ENCODE measurements around the gene CA9.
"Not testable (repeated sequence)": the region's sequence is repeated elsewhere in the genome, so short reads cannot be mapped to it uniquely, and the experiment has no call there.

CA9 gene

GRCh38 chr9:35640431-35640830 lies 33.3 kb upstream of the CA9 start:
- not testable (repeated sequence) for H3K27me3 ChIP-seq (ENCODE audit: insufficient read depth, low read length, poor library complexity); H4K5ac ChIP-seq (ENCODE audit: low read length); H2BK5ac ChIP-seq (ENCODE audit: low read length); H3K36me3 ChIP-seq (ENCODE audit: control insufficient read depth, insufficient read depth, low read length); H2BK15ac ChIP-seq (replicated peaks; ENCODE audit: low read depth); H3K4me1 ChIP-seq (ENCODE audit: control insufficient read depth, low read depth, low read length); H2BK120ac ChIP-seq (ENCODE audit: low read depth, low read length); H3K9ac ChIP-seq (ENCODE audit: low read length); H3K79me1 ChIP-seq (ENCODE audit: low read length); H3K56ac ChIP-seq (ENCODE audit: low read length); H3K4me3 ChIP-seq (ENCODE audit: low read length); H3K4ac ChIP-seq (ENCODE audit: low read depth, low read length); DNase-seq; H3K4me2 ChIP-seq (ENCODE audit: low read length); H4K8ac ChIP-seq (ENCODE audit: low read depth, low read length); H3K27ac ChIP-seq (ENCODE audit: low read depth, low read length); H3K18ac ChIP-seq (ENCODE audit: low read length); H2AK5ac ChIP-seq (ENCODE audit: low read length); H3K23ac ChIP-seq (ENCODE audit: low read length); H3K79me2 ChIP-seq (ENCODE audit: control insufficient read depth, insufficient read depth, low read length)
- no CpG with 5 or more reads among the region's 15 CpGs for WGBS (ENCODE audit: extremely low coverage, insufficient coverage, low lambda C conversion rate)

GRCh38 chr9:35641478-35641877 lies 32.2 kb upstream of the CA9 start:
- not testable (repeated sequence) for H3K4me2 ChIP-seq (ENCODE audit: low read length); H3K79me1 ChIP-seq (ENCODE audit: low read length); H2BK120ac ChIP-seq (ENCODE audit: low read depth, low read length); H4K8ac ChIP-seq (ENCODE audit: low read depth, low read length); H3K56ac ChIP-seq (ENCODE audit: low read length); H3K4me3 ChIP-seq (ENCODE audit: low read length); H2AK5ac ChIP-seq (ENCODE audit: low read length); H3K9ac ChIP-seq (ENCODE audit: low read length); H3K36me3 ChIP-seq (ENCODE audit: control insufficient read depth, insufficient read depth, low read length); H3K79me2 ChIP-seq (ENCODE audit: control insufficient read depth, insufficient read depth, low read length); H3K4me1 ChIP-seq (ENCODE audit: control insufficient read depth, low read depth, low read length); H3K4ac ChIP-seq (ENCODE audit: low read depth, low read length); H3K18ac ChIP-seq (ENCODE audit: low read length); H3K27ac ChIP-seq (ENCODE audit: low read depth, low read length); H4K5ac ChIP-seq (ENCODE audit: low read length); H2BK5ac ChIP-seq (ENCODE audit: low read length); H3K23ac ChIP-seq (ENCODE audit: low read length); H2BK15ac ChIP-seq (replicated peaks; ENCODE audit: low read depth); DNase-seq; H3K27me3 ChIP-seq (ENCODE audit: insufficient read depth, low read length, poor library complexity)
- no CpG with 5 or more reads among the region's 3 CpGs for WGBS (ENCODE audit: extremely low coverage, insufficient coverage, low lambda C conversion rate)

- Histone ChIP-seq H3K4me1 (ENCODE audit: control insufficient read depth, low read depth, low read length) (no peaks in the 10 kb centered on the region), H3K4me2 (ENCODE audit: low read length) (no peak overlapping the region), H4K5ac (ENCODE audit: low read length) (no peak overlapping the region), H3K56ac (ENCODE audit: low read length) (no peak overlapping the region), H2AK5ac (ENCODE audit: low read length) (no peak overlapping the region), H2BK120ac (ENCODE audit: low read depth, low read length) (no peak overlapping the region), H3K27me3 (ENCODE audit: insufficient read depth, low read length, poor library complexity) (no peaks in the 10 kb centered on the region), H3K27ac (ENCODE audit: low read depth, low read length) (no peak overlapping the region), H3K9ac (ENCODE audit: low read length) (no peak overlapping the region), H4K8ac (ENCODE audit: low read depth, low read length) (no peak overlapping the region), H3K4ac (ENCODE audit: low read depth, low read length) (no peak overlapping the region), H3K79me1 (ENCODE audit: low read length) (no peaks in the 10 kb centered on the region), H2BK5ac (ENCODE audit: low read length) (no peak overlapping the region), H3K4me3 (ENCODE audit: low read length) (no peak overlapping the region), H3K79me2 (ENCODE audit: control insufficient read depth, insufficient read depth, low read length) (no peaks in the 10 kb centered on the region), H3K36me3 (ENCODE audit: control insufficient read depth, insufficient read depth, low read length) (no peaks in the 10 kb centered on the region), H3K23ac (ENCODE audit: low read length) (no peak overlapping the region), H3K18ac (ENCODE audit: low read length) (no peak overlapping the region), H2BK15ac (replicated peaks; ENCODE audit: low read depth) (no peak overlapping the region)
- WGBS (ENCODE audit: extremely low coverage, insufficient coverage, low lambda C conversion rate): no CpG with 5 or more reads among the region's 12 CpGs
- no peak for DNase-seq
Measured at GRCh38 chr9:35643046-35643445, 30.7 kb upstream of the CA9 start.

- not testable (repeated sequence) for H2BK5ac ChIP-seq (ENCODE audit: low read length); H3K4me3 ChIP-seq (ENCODE audit: low read length); H4K5ac ChIP-seq (ENCODE audit: low read length); H2AK5ac ChIP-seq (ENCODE audit: low read length); H3K23ac ChIP-seq (ENCODE audit: low read length); H3K27me3 ChIP-seq (ENCODE audit: insufficient read depth, low read length, poor library complexity); H3K36me3 ChIP-seq (ENCODE audit: control insufficient read depth, insufficient read depth, low read length); H4K8ac ChIP-seq (ENCODE audit: low read depth, low read length); H3K79me1 ChIP-seq (ENCODE audit: low read length); H2BK15ac ChIP-seq (replicated peaks; ENCODE audit: low read depth); H3K4ac ChIP-seq (ENCODE audit: low read depth, low read length); H3K4me1 ChIP-seq (ENCODE audit: control insufficient read depth, low read depth, low read length); H3K79me2 ChIP-seq (ENCODE audit: control insufficient read depth, insufficient read depth, low read length); H2BK120ac ChIP-seq (ENCODE audit: low read depth, low read length); DNase-seq
- Histone ChIP-seq H3K4me2 (ENCODE audit: low read length) (peak overlapping the region; percentile 42), H3K27ac (ENCODE audit: low read depth, low read length) (peak overlapping the region; percentile 72), H3K9ac (ENCODE audit: low read length) (peak overlapping the region; percentile 70), H3K56ac (ENCODE audit: low read length) (peak overlapping the region; percentile 92), H3K18ac (ENCODE audit: low read length) (peak overlapping the region; percentile 52)
- no CpG with 5 or more reads among the region's 10 CpGs for WGBS (ENCODE audit: extremely low coverage, insufficient coverage, low lambda C conversion rate)
Measured at GRCh38 chr9:35645736-35646135, 28.0 kb upstream of the CA9 start.

- Histone ChIP-seq H3K4me1 (ENCODE audit: control insufficient read depth, low read depth, low read length) (no peaks in the 10 kb centered on the region), H3K56ac (ENCODE audit: low read length) (peak overlapping the region; percentile 92), H3K27ac (ENCODE audit: low read depth, low read length) (peak overlapping the region; percentile 72), H3K4me2 (ENCODE audit: low read length) (peak overlapping the region; percentile 42), H2AK5ac (ENCODE audit: low read length) (no peak overlapping the region), H3K79me2 (ENCODE audit: control insufficient read depth, insufficient read depth, low read length) (no peaks in the 10 kb centered on the region), H3K4ac (ENCODE audit: low read depth, low read length) (no peak overlapping the region), H3K36me3 (ENCODE audit: control insufficient read depth, insufficient read depth, low read length) (no peaks in the 10 kb centered on the region), H3K79me1 (ENCODE audit: low read length) (no peaks in the 10 kb centered on the region), H3K9ac (ENCODE audit: low read length) (peak overlapping the region; percentile 70), H4K5ac (ENCODE audit: low read length) (no peak overlapping the region), H2BK120ac (ENCODE audit: low read depth, low read length) (no peak overlapping the region), H4K8ac (ENCODE audit: low read depth, low read length) (no peak overlapping the region), H3K4me3 (ENCODE audit: low read length) (peak overlapping the region; percentile 85), H3K27me3 (ENCODE audit: insufficient read depth, low read length, poor library complexity) (no peaks in the 10 kb centered on the region), H3K18ac (ENCODE audit: low read length) (peak overlapping the region; percentile 52), H2BK5ac (ENCODE audit: low read length) (no peak overlapping the region), H3K23ac (ENCODE audit: low read length) (no peak overlapping the region), H2BK15ac (replicated peaks; ENCODE audit: low read depth) (no peak overlapping the region)
- peak; percentile 92 for DNase-seq
- WGBS (ENCODE audit: extremely low coverage, insufficient coverage, low lambda C conversion rate): no CpG with 5 or more reads among the region's 11 CpGs
Measured at GRCh38 chr9:35646153-35646532, 27.6 kb upstream of the CA9 start.

GRCh38 chr9:35646533-35647265 lies 27.0 kb upstream of the CA9 start:
- Histone ChIP-seq H3K36me3 (ENCODE audit: control insufficient read depth, insufficient read depth, low read length) (no peaks in the 10 kb centered on the region), H3K79me2 (ENCODE audit: control insufficient read depth, insufficient read depth, low read length) (no peaks in the 10 kb centered on the region), H3K4ac (ENCODE audit: low read depth, low read length) (peak overlapping the region; percentile 89), H3K18ac (ENCODE audit: low read length) (peak overlapping the region; percentile 70), H4K5ac (ENCODE audit: low read length) (no peak overlapping the region), H3K27ac (ENCODE audit: low read depth, low read length) (peak overlapping the region; percentile 72), H3K79me1 (ENCODE audit: low read length) (no peaks in the 10 kb centered on the region), H2BK5ac (ENCODE audit: low read length) (no peak overlapping the region), H3K56ac (ENCODE audit: low read length) (peak overlapping the region; percentile 92), H3K23ac (ENCODE audit: low read length) (no peak overlapping the region), H3K27me3 (ENCODE audit: insufficient read depth, low read length, poor library complexity) (no peaks in the 10 kb centered on the region), H3K4me1 (ENCODE audit: control insufficient read depth, low read depth, low read length) (no peaks in the 10 kb centered on the region), H3K4me2 (ENCODE audit: low read length) (peak overlapping the region; percentile 64), H3K4me3 (ENCODE audit: low read length) (peak overlapping the region; percentile 85), H2BK15ac (replicated peaks; ENCODE audit: low read depth) (no peak overlapping the region), H2BK120ac (ENCODE audit: low read depth, low read length) (no peak overlapping the region), H2AK5ac (ENCODE audit: low read length) (no peak overlapping the region), H3K9ac (ENCODE audit: low read length) (peak overlapping the region; percentile 81), H4K8ac (ENCODE audit: low read depth, low read length) (no peak overlapping the region)
- WGBS (ENCODE audit: extremely low coverage, insufficient coverage, low lambda C conversion rate): no CpG with 5 or more reads among the region's 58 CpGs
- DNase-seq: peak; percentile 92

Measured in mesendoderm (in vitro differentiated cells).